ENCODE results near the gene SNX14.

SNX14 gene

DNA sequence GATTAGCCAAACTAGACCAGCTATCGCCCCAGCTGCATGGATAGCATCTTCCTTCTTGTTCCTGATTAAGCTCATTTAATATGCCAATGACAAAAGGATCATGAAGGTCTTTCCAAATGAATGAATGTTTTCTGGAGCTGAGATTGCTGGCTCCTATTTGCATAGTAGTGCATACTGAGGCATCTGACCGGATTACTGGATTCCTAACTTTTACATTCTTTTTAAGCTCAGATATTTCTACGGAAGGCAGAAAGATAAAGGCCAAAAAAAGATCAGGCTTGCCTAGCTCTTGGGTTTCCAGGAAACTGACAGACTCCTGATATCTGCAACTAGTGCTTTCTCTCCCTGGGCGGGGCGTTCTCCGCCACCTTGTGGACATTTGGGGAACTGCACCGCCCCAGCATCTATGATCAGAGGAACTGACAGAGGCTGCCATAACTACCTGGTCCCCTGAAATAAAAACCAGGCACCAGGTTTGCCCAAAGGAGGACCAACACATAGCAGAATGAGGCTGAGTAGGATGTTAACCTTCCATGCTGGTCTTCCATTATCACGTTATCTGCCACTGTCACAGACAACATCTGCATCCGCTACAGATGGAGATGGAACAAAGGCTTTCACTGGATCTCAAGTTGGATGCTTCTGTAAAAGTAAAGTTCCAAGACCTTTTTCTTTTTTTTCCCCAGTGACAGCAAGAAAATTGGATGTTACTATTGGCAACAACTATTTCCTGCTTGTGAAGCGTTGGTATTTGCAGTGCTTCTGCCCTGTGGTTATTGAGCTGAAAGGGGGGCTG lies 110.6 kb downstream of the SNX14 start:
- TF ChIP-seq, protein P1, sequence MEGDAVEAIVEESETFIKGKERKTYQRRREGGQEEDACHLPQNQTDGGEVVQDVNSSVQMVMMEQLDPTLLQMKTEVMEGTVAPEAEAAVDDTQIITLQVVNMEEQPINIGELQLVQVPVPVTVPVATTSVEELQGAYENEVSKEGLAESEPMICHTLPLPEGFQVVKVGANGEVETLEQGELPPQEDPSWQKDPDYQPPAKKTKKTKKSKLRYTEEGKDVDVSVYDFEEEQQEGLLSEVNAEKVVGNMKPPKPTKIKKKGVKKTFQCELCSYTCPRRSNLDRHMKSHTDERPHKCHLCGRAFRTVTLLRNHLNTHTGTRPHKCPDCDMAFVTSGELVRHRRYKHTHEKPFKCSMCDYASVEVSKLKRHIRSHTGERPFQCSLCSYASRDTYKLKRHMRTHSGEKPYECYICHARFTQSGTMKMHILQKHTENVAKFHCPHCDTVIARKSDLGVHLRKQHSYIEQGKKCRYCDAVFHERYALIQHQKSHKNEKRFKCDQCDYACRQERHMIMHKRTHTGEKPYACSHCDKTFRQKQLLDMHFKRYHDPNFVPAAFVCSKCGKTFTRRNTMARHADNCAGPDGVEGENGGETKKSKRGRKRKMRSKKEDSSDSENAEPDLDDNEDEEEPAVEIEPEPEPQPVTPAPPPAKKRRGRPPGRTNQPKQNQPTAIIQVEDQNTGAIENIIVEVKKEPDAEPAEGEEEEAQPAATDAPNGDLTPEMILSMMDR (IDR thresholded peaks at IDR 0.05; ENCODE audit: low read depth, low read length): peak; percentile 100
- no peak overlapping the region for H3K4me3 ChIP-seq (ENCODE audit: low read depth, low read length)

DNA sequence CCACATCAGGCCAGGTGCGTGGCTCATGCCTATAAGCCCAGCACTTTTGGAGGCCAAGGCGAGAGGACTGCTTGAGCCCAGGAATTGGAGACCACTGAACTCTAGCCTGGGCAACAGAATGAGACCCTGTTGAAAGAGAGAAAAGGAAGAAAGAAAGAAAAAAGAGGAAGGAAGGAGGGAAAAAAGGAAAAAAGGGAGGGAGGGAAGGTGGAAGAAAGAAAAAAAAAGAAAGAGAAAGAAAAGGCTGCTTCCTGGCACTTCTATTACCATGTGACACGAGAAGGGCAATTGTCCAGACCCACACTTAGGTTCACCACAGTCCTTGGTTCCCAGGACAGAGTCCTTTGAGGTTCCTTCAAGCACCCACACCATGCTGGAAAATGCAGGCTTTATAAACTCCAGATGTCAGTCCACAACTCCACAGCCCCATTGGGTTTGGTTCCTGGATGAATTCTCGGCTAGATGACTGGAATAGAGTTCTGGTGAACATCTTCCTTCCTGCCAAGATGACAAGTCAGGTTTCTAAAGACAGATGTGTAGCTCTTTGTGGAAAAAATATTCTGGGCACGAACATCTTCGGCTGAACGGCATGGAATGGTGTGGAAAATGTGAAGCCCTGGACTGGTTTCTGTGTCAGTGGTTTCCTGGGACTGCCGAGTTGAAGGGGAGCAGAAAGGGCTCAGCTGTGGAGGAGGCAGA lies 111.3 kb downstream of the SNX14 start:
- no peak overlapping the region for H3K4me3 ChIP-seq (ENCODE audit: low read depth, low read length)
- TF ChIP-seq, protein P1 (IDR thresholded peaks at IDR 0.05; ENCODE audit: low read depth, low read length): no peak

DNA sequence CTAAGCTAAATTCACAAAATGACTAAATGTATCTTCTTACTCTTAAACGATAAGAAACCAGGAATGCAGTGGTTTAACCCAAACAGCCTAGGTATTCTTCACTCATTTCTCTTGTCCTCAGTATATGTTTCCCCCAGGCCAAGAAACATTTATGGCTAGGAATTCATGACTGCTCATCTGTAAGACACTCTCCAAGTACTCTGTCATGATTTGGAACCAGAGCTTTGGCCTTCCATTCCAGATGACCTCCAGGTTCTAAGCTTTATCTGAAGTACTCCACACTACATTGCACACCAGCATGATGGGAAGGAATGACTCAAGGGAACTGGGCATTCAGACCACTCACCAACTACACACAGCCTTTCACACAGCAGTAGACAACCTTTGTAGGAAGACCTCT lies 114.5 kb downstream of the SNX14 start:
- H3K4me3 ChIP-seq (ENCODE audit: low read depth, low read length): no peak overlapping the region
- TF ChIP-seq, protein P1 (IDR thresholded peaks at IDR 0.05; ENCODE audit: low read depth, low read length): no peak

DNA sequence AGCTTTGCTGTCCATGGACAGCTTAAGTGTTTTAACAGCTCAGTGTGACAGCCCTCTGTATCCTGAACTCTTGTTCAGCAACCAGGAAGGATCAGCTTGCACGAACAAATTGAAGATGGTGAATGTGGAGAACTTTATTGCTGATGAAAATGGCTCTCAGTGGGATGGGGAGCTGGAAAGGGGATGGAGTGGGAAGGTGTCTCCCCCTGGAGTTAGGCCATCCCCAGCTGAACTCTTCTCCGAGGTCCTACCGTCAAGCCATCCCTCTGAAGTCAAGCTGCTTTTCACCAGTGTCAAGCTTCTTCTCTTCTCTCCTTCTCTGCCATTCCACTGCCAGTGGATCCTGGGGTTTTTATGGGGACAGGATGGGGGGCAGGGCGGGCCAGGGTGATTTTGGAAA lies 117.1 kb downstream of the SNX14 start:
- TF ChIP-seq, protein P1 (IDR thresholded peaks at IDR 0.05; ENCODE audit: low read depth, low read length): no peak
- H3K4me3 ChIP-seq (ENCODE audit: low read depth, low read length): no peak overlapping the region

DNA sequence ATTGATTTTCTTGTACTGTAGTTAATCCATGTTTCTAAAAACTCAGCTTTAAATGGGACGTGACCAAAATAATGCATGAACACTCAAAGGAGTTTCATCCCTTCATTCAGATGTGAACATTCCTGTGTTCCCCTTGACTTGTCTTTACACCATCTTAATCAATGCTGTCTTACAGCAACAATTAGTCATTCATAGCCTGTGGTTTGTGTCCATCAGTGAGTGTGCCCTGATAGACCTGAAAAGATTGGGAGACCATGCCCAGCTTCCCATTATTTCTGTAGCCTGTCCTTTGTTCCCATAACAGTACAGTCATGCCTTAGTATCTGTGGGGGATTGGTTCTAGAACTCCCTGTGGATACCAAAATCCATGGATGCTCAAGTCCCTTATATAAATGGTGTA lies 119.9 kb downstream of the SNX14 start:
- TF ChIP-seq, protein P1 (IDR thresholded peaks at IDR 0.05; ENCODE audit: low read depth, low read length): no peak
- H3K4me3 ChIP-seq (ENCODE audit: low read depth, low read length): no peak overlapping the region

DNA sequence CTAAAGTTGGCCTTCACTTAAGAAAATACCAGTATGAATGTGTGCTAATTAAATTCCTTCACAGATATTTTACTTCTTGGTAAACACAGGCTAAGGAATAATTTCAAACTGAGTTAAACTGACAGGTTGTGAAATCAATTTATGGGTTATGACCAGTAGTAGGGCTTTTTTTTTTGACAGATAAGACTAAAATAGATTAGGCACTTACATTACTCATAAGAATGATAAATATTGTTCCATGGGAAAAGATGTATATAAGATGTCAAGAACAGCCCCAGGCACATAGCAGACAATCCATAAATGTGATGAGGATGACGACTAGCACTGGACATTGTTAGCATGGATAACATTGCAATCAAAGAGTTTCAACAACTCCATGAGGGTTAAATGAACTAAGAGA lies 120.9 kb downstream of the SNX14 start:
- TF ChIP-seq, protein P1 (IDR thresholded peaks at IDR 0.05; ENCODE audit: low read depth, low read length): no peak
- H3K4me3 ChIP-seq (ENCODE audit: low read depth, low read length): no peak overlapping the region

DNA sequence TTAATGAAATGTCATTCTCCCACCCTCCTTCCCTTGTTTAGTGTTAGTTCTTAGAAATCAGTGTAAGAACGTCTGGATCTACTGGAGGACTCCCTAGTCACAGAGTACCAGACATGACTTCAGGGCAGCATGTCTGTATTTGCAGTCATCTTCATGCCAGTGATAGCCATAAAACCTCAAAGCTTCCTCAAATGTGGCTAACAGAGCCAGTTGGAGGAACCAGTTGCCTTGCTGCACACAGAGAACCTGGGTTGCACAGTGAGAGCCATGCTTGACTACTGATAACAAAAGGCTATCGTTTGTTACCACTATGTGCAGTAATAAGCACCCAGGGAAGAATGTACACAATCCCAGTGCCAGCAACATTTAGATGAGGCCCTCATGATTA lies 123.6 kb downstream of the SNX14 start:
- H3K4me3 ChIP-seq (ENCODE audit: low read depth, low read length): no peak overlapping the region
- TF ChIP-seq, protein P1 (IDR thresholded peaks at IDR 0.05; ENCODE audit: low read depth, low read length): no peak
